B cell (primary cell): ENCODE data around the gene MTX2. TPM values are rescaled to one million over a fixed set of nuclear protein-coding genes. Genes with fewer than 3 reads are reported as not detected.

Source experiments
- ATAC-seq: fragments of 200-7000 bp; cut with Tn5 transposase; one replicate; pipeline ENCODE4 v1.10.0; 2021; ENCODE audit warnings: low read depth, mild to moderate bottlenecking, moderate number of reproducible peaks, moderate library complexity
- CTCF ChIA-PET: fragments of 350-600 bp; sonication (Branson Sonifier 250); formaldehyde crosslinking; loops from one replicate; lab custom pipeline; 2021; ENCODE audit warnings: antibody characterized with exemption, inconsistent platforms; lab: Charles Lee
- POLR2A ChIA-PET: fragments of 350-600 bp; sonication (Branson Sonifier 250); formaldehyde crosslinking; loops from one replicate; lab custom pipeline; 2021; ENCODE audit warnings: antibody characterized with exemption; lab: Charles Lee
- DNase-seq: peaks from one replicate; pipeline ENCODE4 v3.0.0; 2013
- H2AFZ ChIP-seq: 2 replicates; pipeline ENCODE4 v1.6.1; 2012; ENCODE audit warnings: mild to moderate bottlenecking, low read depth, low read length; ENCODE audit not compliant: insufficient read depth, poor library complexity, severe bottlenecking
- H3K27ac ChIP-seq, 2 donors: 1 replicate in 1 of 2; 2 replicates in 1 of 2; pipeline ENCODE4 v1.5.1; 2012 to 2013; ENCODE audit warnings: low read length in 2 of 2, mild to moderate bottlenecking in 2 of 2, moderate library complexity in 1 of 2
- H3K27me3 ChIP-seq, 4 experiments: fragments of 200-600 bp in 1 of 4; sonication (generic) in 1 of 4; replicated peaks in 1 of 4; 1 replicate in 2 of 4; 2 replicates in 2 of 4; pipeline versions ENCODE4 v1.6.1 to v1.7.0; 2013 to 2016; ENCODE audit warnings: low read length in 3 of 4, mild to moderate bottlenecking in 2 of 4, mixed read lengths in 1 of 4, moderate library complexity in 1 of 4; ENCODE audit not compliant: insufficient read depth in 4 of 4, control insufficient read depth in 3 of 4; ENCODE audit errors: control extremely low read depth in 1 of 4
- H3K36me3 ChIP-seq, 2 experiments: replicated peaks in 1 of 2; 1 replicate in 1 of 2; 2 replicates in 1 of 2; pipeline versions ENCODE4 v1.6.1 to v1.7.1; 2013; ENCODE audit warnings: low read length in 1 of 2; ENCODE audit not compliant: insufficient read depth in 2 of 2, control insufficient read depth in 1 of 2; ENCODE audit errors: control extremely low read depth in 1 of 2, extremely low read depth in 1 of 2
- H3K4me1 ChIP-seq, 2 donors: fragments of 200-600 bp in 1 of 2; sonication (generic) in 1 of 2; 1 replicate in 1 of 2; 2 replicates in 1 of 2; pipeline versions ENCODE4 v1.5.1 to v1.6.1; 2013 to 2017; ENCODE audit warnings: low read length in 2 of 2; ENCODE audit not compliant: control insufficient read depth in 2 of 2, insufficient read depth in 2 of 2
- H3K4me2 ChIP-seq: replicated peaks from 2 replicates; pipeline ENCODE3; 2012; ENCODE audit warnings: mild to moderate bottlenecking, low read depth, low read length; ENCODE audit not compliant: poor library complexity, severe bottlenecking
- H3K4me3 ChIP-seq, 5 experiments: fragments of 200-600 bp in 1 of 5; sonication (generic) in 1 of 5; 1 replicate in 3 of 5; 2 replicates in 2 of 5; pipeline versions ENCODE4 v1.5.1 to v1.7.0; 2011 to 2016; ENCODE audit warnings: low read length in 4 of 5, mild to moderate bottlenecking in 4 of 5, low read depth in 2 of 5, control low read depth in 1 of 5, moderate library complexity in 1 of 5; ENCODE audit not compliant: insufficient read depth in 1 of 5; ENCODE audit errors: control extremely low read depth in 1 of 5, extremely low read depth in 1 of 5
- H3K79me2 ChIP-seq: fragments of 200-600 bp; sonication (generic); one replicate; pipeline ENCODE4 v1.6.0; 2016; ENCODE audit warnings: low read length; ENCODE audit not compliant: control insufficient read depth, insufficient read depth
- H3K9ac ChIP-seq: fragments of 200-600 bp; sonication (generic); 2 replicates; pipeline ENCODE4 v1.6.1; 2017; ENCODE audit warnings: mild to moderate bottlenecking, low read length, moderate library complexity
- H3K9me3 ChIP-seq, 3 donors: one replicate each; pipeline versions ENCODE4 v1.6.1 to v1.7.1; 2013; ENCODE audit warnings: low read length in 2 of 3; ENCODE audit not compliant: control insufficient read depth in 2 of 3, insufficient read depth in 1 of 3; ENCODE audit errors: control extremely low read depth in 1 of 3
- H4K20me1 ChIP-seq: 2 replicates; pipeline ENCODE4 v1.6.0; 2012; ENCODE audit warnings: mild to moderate bottlenecking, low read length; ENCODE audit not compliant: insufficient read depth, control insufficient read depth, poor library complexity, severe bottlenecking
- H3K27ac Mint-ChIP-seq: one replicate; pipeline ENCODE4 v1.8.0; 2021; ENCODE audit warnings: mixed read lengths
- H3K27me3 Mint-ChIP-seq: one replicate; pipeline ENCODE4 v1.8.0; 2021; ENCODE audit warnings: mixed read lengths
- H3K4me1 Mint-ChIP-seq: one replicate; pipeline ENCODE4 v1.8.0; 2021; ENCODE audit warnings: mixed read lengths
- H3K4me3 Mint-ChIP-seq: one replicate; pipeline ENCODE4 v1.8.0; 2021; ENCODE audit warnings: mixed read lengths
- H3K9me3 Mint-ChIP-seq: one replicate; pipeline ENCODE4 v1.8.0; 2022; ENCODE audit warnings: mixed read lengths; ENCODE audit not compliant: insufficient read depth
- CTCF ChIP-seq: fragments of 200-600 bp; IDR thresholded peaks from one replicate; pipeline ENCODE4 v1.8.0; 2022; ENCODE audit warnings: antibody characterized with exemption, mild to moderate bottlenecking
- EZH2 ChIP-seq: IDR thresholded peaks from 2 replicates; pipeline ENCODE4 v1.6.1; 2012; ENCODE audit warnings: borderline replicate concordance, low read depth, mild to moderate bottlenecking, moderate library complexity, low read length; ENCODE audit not compliant: insufficient read depth, poor library complexity, severe bottlenecking
- WGBS: methylation state at CpG from one replicate; pipeline ENCODE4 v1.1.5; 2013; ENCODE audit warnings: missing lambda C conversion rate; ENCODE audit not compliant: insufficient coverage; 5-methylcytosine and 5-hydroxymethylcytosine counted together
- intact Hi-C: fragments of 100-400 bp; cut with micrococcal nuclease; formaldehyde crosslinking; loops from one replicate; pipeline ENCODE4 v1.10.0; 2022
- polyA plus RNA-seq: library from polyadenylated mRNA; depleted of rRNA; stranded (reverse); fragments of >200 nt; gene quantifications from 2 replicates; pipeline ENCODE4 v1.2.3, GENCODE V29; 2012
- total RNA-seq, 2 donors: library from RNA; stranded (reverse); fragments of 120-200 nt in 1 of 2; gene quantifications; 1 replicate in 1 of 2; 2 replicates in 1 of 2; pipeline versions ENCODE4 v1.2.3 to v1.2.4, GENCODE V29; 2013 to 2022

Gene MTX2
- total and polyA plus RNA-seq, 2 donors (not counting 1 experiment from before 2014, with no cell fraction given), result 11.2 to 11.5 TPM

- Mint-ChIP-seq H3K27me3 (peaks cover 21% of the 10 kb centered on the region), H3K9me3 (no peaks in the 10 kb centered on the region), H3K4me3 (no peak overlapping the region), H3K27ac (no peak overlapping the region), H3K4me1 (no peaks in the 10 kb centered on the region)
- no peak for ATAC-seq
- H2AFZ ChIP-seq, result no peak overlapping the region
- no peaks in the 10 kb centered on the region for H3K79me2 ChIP-seq
- H3K27ac ChIP-seq, result no peak overlapping the region
- no peaks in the 10 kb centered on the region for H4K20me1 ChIP-seq
- CTCF ChIA-PET, result no interaction called here
- H3K4me2 ChIP-seq, result no peak overlapping the region
- no peak overlapping the region for H3K4me3 ChIP-seq
- intact Hi-C loops, result no loop called here
- H3K9me3 ChIP-seq, result peaks cover 1 to 6% (median 4%) of the 10 kb centered on the region in 3 donors
- TF ChIP-seq EZH2 (no peak), CTCF (no peak)
- no peak overlapping the region for H3K9ac ChIP-seq
- no peaks in the 10 kb centered on the region for H3K4me1 ChIP-seq
- POLR2A ChIA-PET, result no interaction called here
- H3K27me3 ChIP-seq, result peaks cover 0 to 3% (median 0%) of the 10 kb centered on the region in 4 experiments
- DNase-seq, result no peak
- H3K36me3 ChIP-seq, result no peaks in the 10 kb centered on the region
Observed at GRCh38 chr2:176383100-176383499, 113.9 kb downstream of the MTX2 start.

GRCh38 chr2:176383836-176384442 is 114.7 kb downstream of the MTX2 start:
- 89% methylated on average over 1 of the region's 3 CpGs for WGBS
- H4K20me1 ChIP-seq, result no peaks in the 10 kb centered on the region
- peaks cover 0 to 3% (median 0%) of the 10 kb centered on the region in 4 experiments for H3K27me3 ChIP-seq
- no peak overlapping the region for H3K27ac ChIP-seq
- H3K9me3 ChIP-seq, result peaks cover 0 to 2% (median under 1%) of the 10 kb centered on the region in 3 donors
- no peak overlapping the region for H3K4me2 ChIP-seq
- no peaks in the 10 kb centered on the region for H3K36me3 ChIP-seq
- intact Hi-C loops, result no loop called here
- Mint-ChIP-seq H3K4me3 (no peak overlapping the region), H3K27ac (no peak overlapping the region), H3K4me1 (no peaks in the 10 kb centered on the region), H3K27me3 (peaks cover 26% of the 10 kb centered on the region), H3K9me3 (no peaks in the 10 kb centered on the region)
- ChIA-PET CTCF (interaction anchor here (0.5 kb wide), 1 partner anchor 143 kb away, joined by 3 read pairs; no protein-coding TSS in a partner anchor), POLR2A (no interaction called here)
- no peak for ATAC-seq
- no peak for DNase-seq
- H2AFZ ChIP-seq, result no peak overlapping the region
- TF ChIP-seq EZH2 (no peak), CTCF (no peak)
- no peaks in the 10 kb centered on the region for H3K79me2 ChIP-seq
- H3K4me3 ChIP-seq, result no peak overlapping the region
- H3K4me1 ChIP-seq, result no peaks in the 10 kb centered on the region
- no peak overlapping the region for H3K9ac ChIP-seq
